Measurements from ENCODE around the gene SEC63. TPM values are rescaled to one million over a fixed set of nuclear protein-coding genes. Genes with fewer than 3 reads are reported as not detected.

SEC63 gene
- total and polyA plus RNA-seq, 10 donors: 21.2 to 93.9 (median 53.9) TPM

DNA sequence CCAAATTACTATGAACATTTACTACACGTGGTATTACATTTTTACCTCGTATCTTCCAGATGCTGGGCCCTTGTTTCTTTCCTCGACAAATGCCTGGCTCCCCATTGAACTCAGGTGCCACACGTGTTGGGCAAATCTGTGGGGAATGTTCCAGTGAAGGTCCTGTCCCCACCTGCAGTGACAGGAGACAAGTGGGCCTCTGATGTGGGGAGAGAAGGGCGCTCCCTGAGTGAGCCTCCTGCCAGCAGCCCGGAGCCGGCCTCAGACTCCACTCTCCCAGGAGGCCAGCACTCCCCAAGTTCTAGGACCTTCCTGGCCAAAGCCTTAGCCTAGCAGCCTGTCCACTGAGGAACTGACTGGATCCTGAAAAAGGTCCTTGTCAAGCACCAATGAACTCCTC is 112.2 kb downstream of the SEC63 start:
- Histone ChIP-seq H3K27ac (no peak overlapping the region), H3K4me3 (no peak overlapping the region), H3K36me3 (no peaks in the 10 kb centered on the region), H3K4me1 (peaks cover 0 to 16% (median 12%) of the 10 kb centered on the region in 6 donors), H3K9me3 (no peaks in the 10 kb centered on the region), H3K27me3 (replicated peaks in 1 of 7) (peaks cover 0 to 16% (median 0%) of the 10 kb centered on the region in 7 donors)
- no peak for DNase-seq
- intact Hi-C loops (cut with DNase I; ENCODE audit: low total_unique reads): loop anchor here (10.0 kb wide), 2 partner anchors 131 to 171 kb away; no protein-coding TSS in a partner anchor
- TF ChIP-seq POLR2AphosphoS5 (IDR thresholded peaks at IDR 0.05): no peak
- TF ChIP-seq, protein P1, sequence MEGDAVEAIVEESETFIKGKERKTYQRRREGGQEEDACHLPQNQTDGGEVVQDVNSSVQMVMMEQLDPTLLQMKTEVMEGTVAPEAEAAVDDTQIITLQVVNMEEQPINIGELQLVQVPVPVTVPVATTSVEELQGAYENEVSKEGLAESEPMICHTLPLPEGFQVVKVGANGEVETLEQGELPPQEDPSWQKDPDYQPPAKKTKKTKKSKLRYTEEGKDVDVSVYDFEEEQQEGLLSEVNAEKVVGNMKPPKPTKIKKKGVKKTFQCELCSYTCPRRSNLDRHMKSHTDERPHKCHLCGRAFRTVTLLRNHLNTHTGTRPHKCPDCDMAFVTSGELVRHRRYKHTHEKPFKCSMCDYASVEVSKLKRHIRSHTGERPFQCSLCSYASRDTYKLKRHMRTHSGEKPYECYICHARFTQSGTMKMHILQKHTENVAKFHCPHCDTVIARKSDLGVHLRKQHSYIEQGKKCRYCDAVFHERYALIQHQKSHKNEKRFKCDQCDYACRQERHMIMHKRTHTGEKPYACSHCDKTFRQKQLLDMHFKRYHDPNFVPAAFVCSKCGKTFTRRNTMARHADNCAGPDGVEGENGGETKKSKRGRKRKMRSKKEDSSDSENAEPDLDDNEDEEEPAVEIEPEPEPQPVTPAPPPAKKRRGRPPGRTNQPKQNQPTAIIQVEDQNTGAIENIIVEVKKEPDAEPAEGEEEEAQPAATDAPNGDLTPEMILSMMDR (IDR thresholded peaks at IDR 0.05 in 8 of 11, conservative IDR thresholded peaks at IDR 0.05 in 3 of 11): no peak
- TF ChIP-seq POLR2A (IDR thresholded peaks at IDR 0.05): no peak
- whole genome bisulfite sequencing, 5 donors: 93 to 96% (median 94%) methylated on average over 6 to 7 of the region's 7 CpGs

DNA sequence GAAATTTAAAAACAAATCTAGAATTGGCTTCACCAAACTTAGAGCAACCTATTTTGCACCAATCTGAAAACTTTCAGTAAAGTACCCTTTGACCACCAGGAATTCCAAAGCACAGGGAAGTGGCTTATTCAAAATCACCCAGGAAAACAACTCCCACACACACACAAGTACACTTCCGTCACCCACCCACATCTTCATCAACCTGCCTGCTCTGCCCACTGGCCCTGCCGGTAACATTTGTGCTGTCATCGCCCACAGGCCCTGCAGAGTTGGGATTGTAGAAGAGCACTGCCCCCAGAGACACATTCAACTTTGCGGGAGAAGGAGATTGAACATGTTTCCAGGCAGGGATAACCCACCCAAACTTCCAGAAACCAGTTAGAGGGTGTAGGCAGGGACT is 114.6 kb downstream of the SEC63 start:
- Histone ChIP-seq H3K4me3 (no peak overlapping the region), H3K27me3 (replicated peaks in 1 of 7) (peaks cover 0 to 13% (median 0%) of the 10 kb centered on the region in 7 donors), H3K9me3 (no peaks in the 10 kb centered on the region), H3K27ac (no peak overlapping the region), H3K4me1 (peaks cover 0 to 11% (median 9%) of the 10 kb centered on the region in 6 donors), H3K36me3 (no peaks in the 10 kb centered on the region)
- 77 to 86% (median 83%) methylated on average over 4 of the region's 4 CpGs for WGBS, 5 donors
- DNase-seq: no peak
- TF ChIP-seq POLR2A (IDR thresholded peaks at IDR 0.05): no peak
- TF ChIP-seq, protein P1 (IDR thresholded peaks at IDR 0.05 in 8 of 11, conservative IDR thresholded peaks at IDR 0.05 in 3 of 11): no peak
- no peak for TF ChIP-seq POLR2AphosphoS5 (IDR thresholded peaks at IDR 0.05)
- intact Hi-C loops (cut with DNase I; ENCODE audit: low total_unique reads): loop anchor here (10.0 kb wide), 2 partner anchors 129 to 169 kb away; no protein-coding TSS in a partner anchor

DNA sequence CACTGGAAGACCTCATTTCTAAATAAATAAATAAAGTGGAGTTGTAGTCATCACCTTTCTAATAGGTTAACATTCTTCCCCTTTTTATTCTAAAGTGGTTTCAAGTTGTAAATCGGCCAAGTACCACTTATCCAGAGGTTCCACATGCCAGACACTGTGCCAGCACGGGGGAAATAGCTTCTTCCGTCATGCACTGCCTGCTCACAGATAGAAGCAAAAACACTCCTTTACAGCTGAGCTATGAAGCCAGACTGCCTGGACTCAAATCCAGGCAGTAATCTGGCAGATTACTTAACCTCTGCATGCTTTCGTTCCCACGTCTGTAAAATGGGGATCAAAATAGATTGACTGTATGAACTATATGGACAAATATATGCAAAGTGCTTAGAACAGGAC is 116.7 kb downstream of the SEC63 start:
- H3K4me3 ChIP-seq: no peak overlapping the region
- 38 to 62% (median 44%) methylated on average over 5 of the region's 5 CpGs for WGBS, 5 donors
- no peak for DNase-seq
- H3K27ac ChIP-seq: no peak overlapping the region
- no peak for TF ChIP-seq POLR2A (IDR thresholded peaks at IDR 0.05)
- TF ChIP-seq, protein P1 (IDR thresholded peaks at IDR 0.05 in 8 of 11, conservative IDR thresholded peaks at IDR 0.05 in 3 of 11): no peak
- TF ChIP-seq POLR2AphosphoS5 (IDR thresholded peaks at IDR 0.05): no peak
- no peaks in the 10 kb centered on the region for H3K9me3 ChIP-seq
- no peaks in the 10 kb centered on the region for H3K36me3 ChIP-seq
- intact Hi-C loops (cut with DNase I; ENCODE audit: low total_unique reads): loop anchor here (10.0 kb wide), 2 partner anchors 126 to 166 kb away; no protein-coding TSS in a partner anchor
- H3K4me1 ChIP-seq: no peaks in the 10 kb centered on the region
- H3K27me3 ChIP-seq (replicated peaks in 1 of 7): no peaks in the 10 kb centered on the region

DNA sequence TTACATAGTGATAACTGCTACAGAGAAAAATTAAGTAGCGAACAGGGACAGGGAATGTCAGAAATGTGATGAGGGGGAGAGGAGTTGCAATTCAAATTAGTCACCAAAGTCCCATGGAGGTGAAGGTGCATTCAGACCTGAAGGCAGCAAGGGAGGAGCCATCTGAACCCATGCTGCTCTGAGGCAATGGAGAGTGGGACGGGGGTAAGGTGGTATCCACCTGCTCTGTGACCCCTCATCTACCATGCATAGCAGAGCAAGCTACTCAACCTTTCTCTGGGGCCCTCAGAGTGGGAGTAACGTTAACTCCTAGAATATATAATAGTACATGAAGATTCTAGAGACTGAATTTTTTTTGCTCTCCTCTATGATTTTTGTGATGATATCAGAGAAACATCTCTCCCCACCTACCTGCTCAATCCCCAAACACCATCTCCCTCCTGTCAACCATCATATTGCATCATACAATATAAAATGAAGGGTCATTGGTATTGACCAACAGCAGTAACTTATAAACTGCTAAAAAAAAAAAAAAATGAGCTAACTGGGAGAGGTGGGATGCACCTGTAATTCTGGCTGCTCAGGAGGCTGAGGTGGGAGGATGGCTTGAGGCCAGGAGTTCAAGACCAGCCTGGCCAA is 117.3 kb downstream of the SEC63 start:
- Histone ChIP-seq H3K36me3 (no peaks in the 10 kb centered on the region), H3K4me1 (no peaks in the 10 kb centered on the region), H3K27ac (no peak overlapping the region), H3K27me3 (replicated peaks in 1 of 7) (no peaks in the 10 kb centered on the region), H3K4me3 (no peak overlapping the region), H3K9me3 (no peaks in the 10 kb centered on the region)
- 82 to 96% (median 85%) methylated on average over 3 of the region's 3 CpGs for WGBS, 5 donors
- intact Hi-C loops (cut with DNase I; ENCODE audit: low total_unique reads): loop anchor here (10.0 kb wide), 2 partner anchors 126 to 166 kb away; no protein-coding TSS in a partner anchor
- DNase-seq: no peak
- TF ChIP-seq POLR2AphosphoS5 (IDR thresholded peaks at IDR 0.05): no peak
- no peak for TF ChIP-seq POLR2A (IDR thresholded peaks at IDR 0.05)
- TF ChIP-seq, protein P1 (IDR thresholded peaks at IDR 0.05 in 8 of 11, conservative IDR thresholded peaks at IDR 0.05 in 3 of 11): no peak
